ENCODE data around the gene ZSWIM8. TPM values are rescaled to one million over a fixed set of nuclear protein-coding genes. Genes with fewer than 3 reads are reported as not detected.

ZSWIM8 gene
- polyA plus RNA-seq, 3 donors, result 7.8 to 150 (median 19.2) TPM

- Histone ChIP-seq H2AFZ (ENCODE audit: insufficient read depth, low read depth, low read length, poor library complexity, severe bottlenecking) (no peak overlapping the region), H3K4me2 (replicated peaks; ENCODE audit: extremely low read depth, low read length, poor library complexity, severe bottlenecking) (no peak overlapping the region), H3K27me3 (ENCODE audit: control insufficient read depth in 2 of 2, insufficient read depth in 2 of 2, low read length in 2 of 2) (no peaks in the 10 kb centered on the region), H3K9ac (ENCODE audit: insufficient read depth, low read length, poor library complexity, severe bottlenecking) (no peak overlapping the region), H3K36me3 (replicated peaks in 1 of 2; ENCODE audit: control insufficient read depth in 1 of 2, insufficient read depth in 2 of 2, low read length in 2 of 2) (peaks cover 61 to 97% of the 10 kb centered on the region in 2 donors), H3K4me1 (ENCODE audit: control insufficient read depth in 1 of 2, insufficient read depth in 2 of 2, low read length in 2 of 2) (no peaks in the 10 kb centered on the region), H3K27ac (ENCODE audit: low read depth in 1 of 2, low read length in 2 of 2) (no peak overlapping the region), H3K79me2 (ENCODE audit: insufficient read depth, low read length) (peaks cover 56% of the 10 kb centered on the region), H3K4me3 (replicated peaks in 1 of 3; ENCODE audit: low read depth in 2 of 3, low read length in 3 of 3) (no peak overlapping the region), H3K9me3 (replicated peaks in 1 of 2; ENCODE audit: control insufficient read depth in 1 of 2, insufficient read depth in 1 of 2, low read length in 2 of 2) (no peaks in the 10 kb centered on the region), H4K20me1 (ENCODE audit: insufficient read depth, low read length) (peaks cover 56% of the 10 kb centered on the region)
- no peak for DNase-seq
- WGBS (ENCODE audit: insufficient coverage), result 91% methylated on average over 1 of the region's 1 CpG
- peaks cover 71 to 91% of the 10 kb centered on the region in 2 donors for H3K36me3 Mint-ChIP-seq
- TF ChIP-seq CTCF (IDR thresholded peaks at IDR 0.05), result no peak
- H3K27ac Mint-ChIP-seq, result peak overlapping the region in 1 of 7 donors; percentile 70
- H3K9me3 Mint-ChIP-seq, result no peaks in the 10 kb centered on the region
- no peaks in the 10 kb centered on the region for H3K4me1 Mint-ChIP-seq
- intact Hi-C loops (cut with micrococcal nuclease), result no loop called here
- no peaks in the 10 kb centered on the region for H3K27me3 Mint-ChIP-seq (ENCODE audit: low read depth in 3 of 3)
- H3K4me3 Mint-ChIP-seq, result no peak overlapping the region
These were observed 29.2 kb upstream of the ZSWIM8 start for GRCh38 chr10:73756183-73756582.

- no peaks in the 10 kb centered on the region for H3K4me1 Mint-ChIP-seq
- H2AFZ ChIP-seq (ENCODE audit: insufficient read depth, low read depth, low read length, poor library complexity, severe bottlenecking), result no peak overlapping the region
These were observed 26.5 kb upstream of the ZSWIM8 start for GRCh38 chr10:73758704-73759511.

More at GRCh38 chr10:73758704-73759511, 26.5 kb upstream of the ZSWIM8 start:
- H3K9me3 ChIP-seq (replicated peaks in 1 of 2; ENCODE audit: control insufficient read depth in 1 of 2, insufficient read depth in 1 of 2, low read length in 2 of 2), result no peaks in the 10 kb centered on the region
- Mint-ChIP-seq H3K9me3 (no peaks in the 10 kb centered on the region), H3K4me3 (no peak overlapping the region), H3K36me3 (peaks cover 75 to 91% of the 10 kb centered on the region in 2 donors), H3K27ac (peak overlapping the region in 1 of 7 donors; percentile 8), H3K27me3 (ENCODE audit: low read depth in 3 of 3) (no peaks in the 10 kb centered on the region)
- 98% methylated on average over 8 of the region's 9 CpGs for WGBS (ENCODE audit: insufficient coverage)
- intact Hi-C loops (cut with micrococcal nuclease), result no loop called here
- no peaks in the 10 kb centered on the region for H3K27me3 ChIP-seq (ENCODE audit: control insufficient read depth in 2 of 2, insufficient read depth in 2 of 2, low read length in 2 of 2)
- H3K4me2 ChIP-seq (replicated peaks; ENCODE audit: extremely low read depth, low read length, poor library complexity, severe bottlenecking), result no peak overlapping the region
- peaks cover 61 to 97% of the 10 kb centered on the region in 2 donors for H3K36me3 ChIP-seq (replicated peaks in 1 of 2; ENCODE audit: control insufficient read depth in 1 of 2, insufficient read depth in 2 of 2, low read length in 2 of 2)
- peaks cover 45% of the 10 kb centered on the region for H3K79me2 ChIP-seq (ENCODE audit: insufficient read depth, low read length)
- peaks cover 69% of the 10 kb centered on the region for H4K20me1 ChIP-seq (ENCODE audit: insufficient read depth, low read length)
- no peak for TF ChIP-seq CTCF (IDR thresholded peaks at IDR 0.05)
- no peaks in the 10 kb centered on the region for H3K4me1 ChIP-seq (ENCODE audit: control insufficient read depth in 1 of 2, insufficient read depth in 2 of 2, low read length in 2 of 2)
- no peak for DNase-seq
- no peak overlapping the region for H3K27ac ChIP-seq (ENCODE audit: low read depth in 1 of 2, low read length in 2 of 2)
- no peak overlapping the region for H3K9ac ChIP-seq (ENCODE audit: insufficient read depth, low read length, poor library complexity, severe bottlenecking)
- no peak overlapping the region for H3K4me3 ChIP-seq (replicated peaks in 1 of 3; ENCODE audit: low read depth in 2 of 3, low read length in 3 of 3)
